ENCODE data around the gene ADCK1.

Gene ADCK1

DNA sequence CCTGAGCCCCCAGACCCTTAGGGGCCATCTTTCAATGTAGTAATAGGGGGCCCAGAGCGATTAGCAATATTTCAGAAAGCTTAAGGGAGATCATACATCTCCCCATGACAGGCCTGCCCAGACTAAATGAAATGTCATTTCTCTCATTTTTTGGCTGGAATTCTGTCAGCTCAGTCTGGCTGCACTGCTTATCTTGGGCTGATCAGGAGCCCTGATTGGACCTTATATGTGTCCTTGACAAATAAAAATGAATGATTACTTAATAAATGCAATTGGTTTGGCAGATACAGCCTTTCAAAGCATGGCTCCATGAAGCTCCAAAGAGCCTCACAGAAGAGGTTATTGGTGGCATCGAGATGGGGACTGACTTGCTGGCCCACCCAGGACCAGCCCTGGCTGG is 121.9 kb downstream of the ADCK1 start:
- no peak for TF ChIP-seq EGR1 (IDR thresholded peaks at IDR 0.05)
- TF ChIP-seq CEBPB (IDR thresholded peaks at IDR 0.05): no peak
- TF ChIP-seq, protein P1, sequence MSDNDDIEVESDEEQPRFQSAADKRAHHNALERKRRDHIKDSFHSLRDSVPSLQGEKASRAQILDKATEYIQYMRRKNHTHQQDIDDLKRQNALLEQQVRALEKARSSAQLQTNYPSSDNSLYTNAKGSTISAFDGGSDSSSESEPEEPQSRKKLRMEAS (IDR thresholded peaks at IDR 0.05): no peak
- no peak for TF ChIP-seq RAD21 (IDR thresholded peaks at IDR 0.05; ENCODE audit: low read depth)
- TF ChIP-seq USF1 (IDR thresholded peaks at IDR 0.05): no peak
- TF ChIP-seq NFIC (IDR thresholded peaks at IDR 0.05): no peak
- TF ChIP-seq CREB1 (IDR thresholded peaks at IDR 0.05; ENCODE audit: low read depth): no peak
- TF ChIP-seq YY1 (IDR thresholded peaks at IDR 0.05; ENCODE audit: low read depth): no peak
- no peak for TF ChIP-seq EP300 (IDR thresholded peaks at IDR 0.05; ENCODE audit: borderline replicate concordance)
- TF ChIP-seq, protein P2, sequence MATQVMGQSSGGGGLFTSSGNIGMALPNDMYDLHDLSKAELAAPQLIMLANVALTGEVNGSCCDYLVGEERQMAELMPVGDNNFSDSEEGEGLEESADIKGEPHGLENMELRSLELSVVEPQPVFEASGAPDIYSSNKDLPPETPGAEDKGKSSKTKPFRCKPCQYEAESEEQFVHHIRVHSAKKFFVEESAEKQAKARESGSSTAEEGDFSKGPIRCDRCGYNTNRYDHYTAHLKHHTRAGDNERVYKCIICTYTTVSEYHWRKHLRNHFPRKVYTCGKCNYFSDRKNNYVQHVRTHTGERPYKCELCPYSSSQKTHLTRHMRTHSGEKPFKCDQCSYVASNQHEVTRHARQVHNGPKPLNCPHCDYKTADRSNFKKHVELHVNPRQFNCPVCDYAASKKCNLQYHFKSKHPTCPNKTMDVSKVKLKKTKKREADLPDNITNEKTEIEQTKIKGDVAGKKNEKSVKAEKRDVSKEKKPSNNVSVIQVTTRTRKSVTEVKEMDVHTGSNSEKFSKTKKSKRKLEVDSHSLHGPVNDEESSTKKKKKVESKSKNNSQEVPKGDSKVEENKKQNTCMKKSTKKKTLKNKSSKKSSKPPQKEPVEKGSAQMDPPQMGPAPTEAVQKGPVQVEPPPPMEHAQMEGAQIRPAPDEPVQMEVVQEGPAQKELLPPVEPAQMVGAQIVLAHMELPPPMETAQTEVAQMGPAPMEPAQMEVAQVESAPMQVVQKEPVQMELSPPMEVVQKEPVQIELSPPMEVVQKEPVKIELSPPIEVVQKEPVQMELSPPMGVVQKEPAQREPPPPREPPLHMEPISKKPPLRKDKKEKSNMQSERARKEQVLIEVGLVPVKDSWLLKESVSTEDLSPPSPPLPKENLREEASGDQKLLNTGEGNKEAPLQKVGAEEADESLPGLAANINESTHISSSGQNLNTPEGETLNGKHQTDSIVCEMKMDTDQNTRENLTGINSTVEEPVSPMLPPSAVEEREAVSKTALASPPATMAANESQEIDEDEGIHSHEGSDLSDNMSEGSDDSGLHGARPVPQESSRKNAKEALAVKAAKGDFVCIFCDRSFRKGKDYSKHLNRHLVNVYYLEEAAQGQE (IDR thresholded peaks at IDR 0.05; ENCODE audit: low read depth): no peak
- TF ChIP-seq TCF12 (IDR thresholded peaks at IDR 0.05; ENCODE audit: low read depth): no peak
- no peak for TF ChIP-seq FOXM1 (IDR thresholded peaks at IDR 0.05; ENCODE audit: borderline replicate concordance, low read depth)
- TF ChIP-seq TEAD4 (IDR thresholded peaks at IDR 0.05): no peak
- TF ChIP-seq ZBTB7A (IDR thresholded peaks at IDR 0.05; ENCODE audit: low read depth): no peak
- TF ChIP-seq TAF1 (IDR thresholded peaks at IDR 0.05; ENCODE audit: low read depth): no peak

DNA sequence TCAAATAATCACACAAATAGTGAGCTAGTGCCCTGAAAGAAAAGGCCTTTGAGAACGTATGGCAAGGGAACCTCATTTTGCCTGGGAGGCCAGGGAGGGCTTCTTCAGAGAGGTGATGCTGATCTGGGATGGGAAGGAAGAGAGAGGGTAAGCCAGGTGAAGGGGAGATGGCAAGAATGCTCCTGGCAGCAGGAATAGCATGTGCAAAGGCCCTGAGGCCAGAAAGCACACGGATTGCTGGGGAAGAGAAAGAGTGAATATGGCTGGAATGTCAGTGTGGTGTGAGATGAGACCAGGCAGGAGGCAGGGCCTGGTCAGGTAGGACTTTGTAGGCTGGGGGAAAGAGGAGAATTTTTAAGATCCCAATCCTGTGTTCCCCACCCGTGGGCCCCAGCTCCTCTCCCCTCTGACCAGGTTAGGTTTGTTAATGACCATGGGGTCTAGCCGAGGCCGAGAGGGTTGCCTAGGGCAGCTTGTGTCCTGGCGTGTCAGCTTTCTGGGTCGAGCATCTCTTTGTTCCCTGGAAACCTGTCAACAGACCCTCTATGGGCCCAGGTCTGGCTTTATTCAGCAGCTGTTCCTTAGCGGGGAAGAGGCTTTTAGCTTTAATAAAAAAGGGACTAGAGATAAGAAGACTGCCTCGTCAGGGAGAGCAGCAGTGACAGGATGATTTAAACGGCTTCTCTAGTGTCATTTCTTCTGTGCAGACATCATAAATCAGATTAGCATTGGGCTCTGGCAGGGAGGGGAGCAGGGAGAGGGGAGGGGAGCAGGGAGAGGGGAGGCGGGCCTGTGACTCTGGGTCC is 123.4 kb downstream of the ADCK1 start:
- TF ChIP-seq EP300 (IDR thresholded peaks at IDR 0.05; ENCODE audit: borderline replicate concordance) (no peak), FOXM1 (IDR thresholded peaks at IDR 0.05; ENCODE audit: borderline replicate concordance, low read depth) (no peak), NFIC (IDR thresholded peaks at IDR 0.05) (no peak), CEBPB (IDR thresholded peaks at IDR 0.05) (no peak), TAF1 (IDR thresholded peaks at IDR 0.05; ENCODE audit: low read depth) (no peak), EGR1 (IDR thresholded peaks at IDR 0.05) (no peak), TCF12 (IDR thresholded peaks at IDR 0.05; ENCODE audit: low read depth) (no peak), RAD21 (IDR thresholded peaks at IDR 0.05; ENCODE audit: low read depth) (no peak), USF1 (IDR thresholded peaks at IDR 0.05) (no peak), ZBTB7A (IDR thresholded peaks at IDR 0.05; ENCODE audit: low read depth) (no peak), TEAD4 (IDR thresholded peaks at IDR 0.05) (no peak), CREB1 (IDR thresholded peaks at IDR 0.05; ENCODE audit: low read depth) (no peak), YY1 (IDR thresholded peaks at IDR 0.05; ENCODE audit: low read depth) (no peak)
- TF ChIP-seq, protein P1 (IDR thresholded peaks at IDR 0.05): no peak
- TF ChIP-seq, protein P2 (IDR thresholded peaks at IDR 0.05; ENCODE audit: low read depth): no peak

GRCh38 chr14:77924141-77924948 is 124.4 kb downstream of the ADCK1 start:
- TF ChIP-seq TEAD4 (IDR thresholded peaks at IDR 0.05) (no peak), EP300 (IDR thresholded peaks at IDR 0.05; ENCODE audit: borderline replicate concordance) (no peak), TCF12 (IDR thresholded peaks at IDR 0.05; ENCODE audit: low read depth) (no peak), USF1 (IDR thresholded peaks at IDR 0.05) (no peak), NFIC (IDR thresholded peaks at IDR 0.05) (no peak), CEBPB (IDR thresholded peaks at IDR 0.05) (no peak), YY1 (IDR thresholded peaks at IDR 0.05; ENCODE audit: low read depth) (no peak), FOXM1 (IDR thresholded peaks at IDR 0.05; ENCODE audit: borderline replicate concordance, low read depth) (no peak), ZBTB7A (IDR thresholded peaks at IDR 0.05; ENCODE audit: low read depth) (no peak), RAD21 (IDR thresholded peaks at IDR 0.05; ENCODE audit: low read depth) (no peak), EGR1 (IDR thresholded peaks at IDR 0.05) (no peak), TAF1 (IDR thresholded peaks at IDR 0.05; ENCODE audit: low read depth) (no peak), CREB1 (IDR thresholded peaks at IDR 0.05; ENCODE audit: low read depth) (no peak)
- TF ChIP-seq, protein P1 (IDR thresholded peaks at IDR 0.05): no peak
- TF ChIP-seq, protein P2 (IDR thresholded peaks at IDR 0.05; ENCODE audit: low read depth): no peak
